AG04449 (cell line): ENCODE data around the gene SLC25A28.
A peak's percentile ranks its signal among the peaks of the same experiment; 100 is the strongest.
"Not testable (repeated sequence)": the region's sequence is repeated elsewhere in the genome, so short reads cannot be mapped to it uniquely, and the experiment has no call there.

Experiments used
- CTCF ChIA-PET: fragments of 350-600 bp; formaldehyde crosslinking; extraction: SDS; loops from one replicate; lab custom pipeline; 2021; ENCODE audit warnings: antibody characterized with exemption; lab: Yijun Ruan, JAX
- POLR2A ChIA-PET: fragments of 400-600, 350-600 bp; formaldehyde crosslinking; extraction: SDS; loops from one replicate; lab custom pipeline; 2020; ENCODE audit warnings: antibody characterized with exemption, inconsistent platforms; lab: Yijun Ruan, JAX
- DNase-seq: peaks from one replicate; pipeline ENCODE4 v3.0.0-alpha.2; 2010; ENCODE audit warnings: low read depth, low spot score
- H3K4me3 ChIP-seq: 2 replicates; pipeline ENCODE4 v1.5.1; 2011; ENCODE audit warnings: low read depth, mild to moderate bottlenecking, control low read depth, low read length
- CTCF ChIP-seq: IDR thresholded peaks from one replicate; pipeline ENCODE4 v1.5.1; 2011; ENCODE audit warnings: mild to moderate bottlenecking, moderate library complexity, low read length, control low read depth, inconsistent platforms; ENCODE audit not compliant: insufficient read depth; ENCODE audit errors: missing control alignments

SLC25A28 gene

GRCh38 chr10:99630433-99630832 lies 10.2 kb upstream of the SLC25A28 start:
- DNase-seq: no peak
- TF ChIP-seq CTCF: peak; percentile 58
- no peak overlapping the region for H3K4me3 ChIP-seq
- ChIA-PET CTCF (interaction anchor here (0.9 to 7.9 kb wide), 31 partner anchors 9 to 415 kb away, joined by 3 to 204 read pairs (median 4); partner anchors contain the start of gene ENTPD7), POLR2A (interaction anchor here (1.7 kb wide), 1 partner anchor 9 kb away, joined by 7 read pairs; no protein-coding TSS in a partner anchor)

- ChIA-PET POLR2A (no interaction called here), CTCF (interaction anchor here (1.0 to 7.9 kb wide), 14 partner anchors 8 to 216 kb away, joined by 3 to 204 read pairs (median 6); partner anchors contain the start of gene ENTPD7)
- no peak overlapping the region for H3K4me3 ChIP-seq
These were observed 9.4 kb upstream of the SLC25A28 start for GRCh38 chr10:99629625-99629978.

GRCh38 chr10:99628923-99629624 lies 8.8 kb upstream of the SLC25A28 start:
- ChIA-PET POLR2A (no interaction called here), CTCF (interaction anchor here (1.0 to 7.9 kb wide), 8 partner anchors 7 to 217 kb away, joined by 3 to 204 read pairs (median 6); partner anchors contain the start of gene ENTPD7)
- H3K4me3 ChIP-seq: no peak overlapping the region
- no peak for DNase-seq
- no peak for TF ChIP-seq CTCF

More at GRCh38 chr10:99629625-99629978, 9.4 kb upstream of the SLC25A28 start:
- TF ChIP-seq CTCF: no peak
- no peak for DNase-seq

- CTCF ChIA-PET: interaction anchor here (2.0 kb wide), 2 partner anchors 86 to 105 kb away, joined by 4 to 12 read pairs; no protein-coding TSS in a partner anchor
- POLR2A ChIA-PET, H3K4me3 ChIP-seq, DNase-seq: not testable (repeated sequence)
These were observed 4.9 kb upstream of the SLC25A28 start for GRCh38 chr10:99625124-99625523.

DNA sequence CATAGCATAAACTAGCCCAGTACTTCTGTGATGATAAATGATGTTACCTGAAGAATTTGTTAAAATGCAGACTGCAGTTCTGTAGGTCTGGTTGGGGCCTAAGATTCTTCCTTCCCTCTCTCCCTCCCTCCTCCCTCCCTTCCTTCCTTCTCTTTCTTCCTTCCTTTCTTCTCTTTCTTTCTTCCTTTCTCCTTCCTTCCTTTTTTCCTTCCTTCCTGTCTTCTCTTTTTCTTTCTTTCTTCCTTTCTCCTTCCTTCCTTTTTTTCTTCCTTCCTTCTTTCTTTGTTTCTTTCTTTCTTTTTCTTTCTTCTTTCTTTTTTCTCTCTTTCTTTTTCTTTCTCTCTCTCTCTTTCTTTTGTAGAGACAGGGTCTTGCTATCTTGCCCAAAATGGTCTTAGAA lies 3.7 kb upstream of the SLC25A28 start:
- no peak for TF ChIP-seq CTCF
- H3K4me3 ChIP-seq: no peak overlapping the region
- ChIA-PET CTCF (interaction anchor here (2.0 to 9.4 kb wide), 3 partner anchors 12 to 107 kb away, joined by 4 to 126 read pairs (median 16); no protein-coding TSS in a partner anchor), POLR2A (no interaction called here)
- no peak for DNase-seq

- CTCF ChIA-PET: interaction anchor here (0.8 to 9.4 kb wide), 13 partner anchors 9 to 229 kb away, joined by 3 to 126 read pairs (median 5); partner anchors contain the start of genes ENTPD7 and GOT1
- peak overlapping the region; percentile 67 for H3K4me3 ChIP-seq
- POLR2A ChIA-PET: interaction anchor here (1.1 to 2.0 kb wide), 5 partner anchors 9 to 177 kb away, joined by 3 to 9 read pairs (median 3); partner anchors contain the start of gene ENTPD7
- DNase-seq: no peak
- no peak for TF ChIP-seq CTCF
These were observed 1.4 kb upstream of the SLC25A28 start for GRCh38 chr10:99621454-99622251.
